ENCODE data around the gene CTXND1.

DNA sequence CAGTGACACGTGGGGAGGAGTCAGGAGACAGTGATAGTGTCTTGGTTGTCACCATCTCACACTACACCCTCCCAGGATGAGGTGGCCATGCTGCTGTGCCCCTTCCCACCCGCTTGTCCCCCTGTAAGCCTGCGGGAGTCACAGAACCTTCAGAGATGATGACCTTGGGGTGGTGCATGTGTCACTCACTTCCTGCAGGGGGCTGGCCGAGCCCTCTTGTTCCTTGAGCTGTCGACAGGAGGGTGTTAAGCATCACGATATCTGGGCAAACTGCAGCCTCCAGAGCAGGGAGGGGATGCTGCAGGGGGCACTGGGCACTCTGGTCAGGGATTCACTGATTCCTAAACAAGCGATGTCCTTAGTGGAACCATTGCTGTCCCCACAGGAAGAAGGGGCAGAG lies 71.5 kb downstream of the CTXND1 start:
- TF ChIP-seq, protein P1, sequence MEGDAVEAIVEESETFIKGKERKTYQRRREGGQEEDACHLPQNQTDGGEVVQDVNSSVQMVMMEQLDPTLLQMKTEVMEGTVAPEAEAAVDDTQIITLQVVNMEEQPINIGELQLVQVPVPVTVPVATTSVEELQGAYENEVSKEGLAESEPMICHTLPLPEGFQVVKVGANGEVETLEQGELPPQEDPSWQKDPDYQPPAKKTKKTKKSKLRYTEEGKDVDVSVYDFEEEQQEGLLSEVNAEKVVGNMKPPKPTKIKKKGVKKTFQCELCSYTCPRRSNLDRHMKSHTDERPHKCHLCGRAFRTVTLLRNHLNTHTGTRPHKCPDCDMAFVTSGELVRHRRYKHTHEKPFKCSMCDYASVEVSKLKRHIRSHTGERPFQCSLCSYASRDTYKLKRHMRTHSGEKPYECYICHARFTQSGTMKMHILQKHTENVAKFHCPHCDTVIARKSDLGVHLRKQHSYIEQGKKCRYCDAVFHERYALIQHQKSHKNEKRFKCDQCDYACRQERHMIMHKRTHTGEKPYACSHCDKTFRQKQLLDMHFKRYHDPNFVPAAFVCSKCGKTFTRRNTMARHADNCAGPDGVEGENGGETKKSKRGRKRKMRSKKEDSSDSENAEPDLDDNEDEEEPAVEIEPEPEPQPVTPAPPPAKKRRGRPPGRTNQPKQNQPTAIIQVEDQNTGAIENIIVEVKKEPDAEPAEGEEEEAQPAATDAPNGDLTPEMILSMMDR (IDR thresholded peaks at IDR 0.05), result no peak
- TF ChIP-seq POLR2AphosphoS5 (IDR thresholded peaks at IDR 0.05), result no peak
- TF ChIP-seq POLR2A (IDR thresholded peaks at IDR 0.05), result no peak
